K562 (cell line): ENCODE results near the gene LONP1. TPM values are rescaled to one million over a fixed set of nuclear protein-coding genes. Genes with fewer than 3 reads are reported as not detected.

Experiments used
- ATAC-seq: fragments of 200-7000 bp; cut with Tn5 transposase; 3 replicates; pipeline ENCODE4 v1.9.1; 2020; ENCODE audit warnings: moderate library complexity
- BruUV-seq: library from RNA; stranded (reverse); fragments of 400-500 nt; replicated peaks from 2 replicates; lab custom pipeline; 2021; lab: Mats Ljungman, UMichigan
- CTCF ChIA-PET: fragments of 300-600 bp; formaldehyde crosslinking; extraction: SDS; loops from one replicate; lab custom pipeline; 2021; ENCODE audit warnings: low intra/inter-chr PET ratio; lab: Yijun Ruan, JAX
- POLR2A ChIA-PET: fragments of 300-600, 350-650 bp; sonication (Branson Sonifier 250); formaldehyde crosslinking; extraction: SDS; loops from one replicate; lab custom pipeline; 2021; ENCODE audit warnings: antibody characterized with exemption, inconsistent platforms; lab: Yijun Ruan, JAX
- DNase-seq, 4 experiments: peaks; one replicate each; pipeline versions ENCODE4 v3.0.0 to v3.0.0-alpha.2; 2011 to 2018; ENCODE audit warnings: low spot score in 3 of 4, mixed read lengths in 3 of 4; ENCODE audit errors: extremely low read depth in 1 of 4
- FAIRE-seq: peaks from 2 replicates; lab custom pipeline; 2011; peaks lifted over from hg19 to GRCh38; lab: Jason Lieb, UNC
- H2AFZ ChIP-seq: 2 replicates; pipeline ENCODE4 v1.6.0; 2011; ENCODE audit warnings: low read depth, low read length, control low read depth, inconsistent platforms
- H3K27ac ChIP-seq: fragments of 200-600 bp; 3 replicates; pipeline ENCODE4 v1.8.0; 2011; ENCODE audit warnings: low read depth, mild to moderate bottlenecking, control low read depth, inconsistent platforms, low read length, moderate library complexity, mixed read lengths; ENCODE audit errors: extremely low read depth
- H3K27me3 ChIP-seq, 2 experiments: fragments of 300-600 bp in 1 of 2; 2 replicates in 1 of 2; 3 replicates in 1 of 2; pipeline versions ENCODE4 v1.6.0 to v1.8.0; 2011; ENCODE audit warnings: inconsistent platforms in 2 of 2, low read length in 2 of 2, mild to moderate bottlenecking in 1 of 2, mixed read lengths in 1 of 2, moderate library complexity in 1 of 2; ENCODE audit not compliant: control insufficient read depth in 2 of 2, insufficient read depth in 2 of 2
- H3K36me3 ChIP-seq: fragments of 300-600 bp; 3 replicates; pipeline ENCODE4 v1.8.0; 2011; ENCODE audit warnings: mild to moderate bottlenecking, low read length, inconsistent platforms; ENCODE audit not compliant: control insufficient read depth, insufficient read depth
- H3K4me1 ChIP-seq, 2 experiments: fragments of 200-600 bp in 1 of 2; replicated peaks in 1 of 2; 2 replicates in 1 of 2; 3 replicates in 1 of 2; pipeline versions ENCODE4 v1.5.1 to v1.8.0; 2011; ENCODE audit warnings: inconsistent platforms in 2 of 2, low read length in 2 of 2, mild to moderate bottlenecking in 1 of 2, mixed read lengths in 1 of 2, moderate library complexity in 1 of 2; ENCODE audit not compliant: control insufficient read depth in 2 of 2, insufficient read depth in 2 of 2
- H3K4me2 ChIP-seq: 2 replicates; pipeline ENCODE4 v1.6.1; 2011; ENCODE audit warnings: low read length, control low read depth, inconsistent platforms, mixed read lengths; ENCODE audit not compliant: insufficient read depth
- H3K4me3 ChIP-seq: fragments of 200-600 bp; sonication (generic), shearing (Covaris generic); 2 replicates; pipeline ENCODE4 v1.5.1; 2016; ENCODE audit warnings: control low read depth, inconsistent platforms
- H3K79me2 ChIP-seq: fragments of 200-600 bp; 3 replicates; pipeline ENCODE4 v1.8.0; 2011; ENCODE audit warnings: low read length, inconsistent platforms; ENCODE audit not compliant: control insufficient read depth, insufficient read depth
- H3K9ac ChIP-seq, 2 experiments: 2 replicates each; pipeline versions ENCODE4 v1.6.0 to v1.6.1; 2011; ENCODE audit warnings: low read depth in 2 of 2, low read length in 2 of 2, control low read depth in 1 of 2, inconsistent platforms in 1 of 2, mild to moderate bottlenecking in 1 of 2, mixed read lengths in 1 of 2; ENCODE audit not compliant: insufficient read depth in 1 of 2
- H3K9me1 ChIP-seq: one replicate; pipeline ENCODE4 v1.6.0; 2011; ENCODE audit warnings: inconsistent platforms, mild to moderate bottlenecking, low read length, moderate library complexity; ENCODE audit not compliant: control insufficient read depth, insufficient read depth
- H3K9me3 ChIP-seq: replicated peaks from 2 replicates; pipeline ENCODE4 v1.5.1; 2011; ENCODE audit warnings: low read depth, low read length, inconsistent platforms; ENCODE audit not compliant: control insufficient read depth, insufficient read depth
- H4K20me1 ChIP-seq: replicated peaks from 2 replicates; pipeline ENCODE4 v1.6.1; 2011; ENCODE audit warnings: low read length, inconsistent platforms, mixed read lengths; ENCODE audit not compliant: control insufficient read depth, insufficient read depth
- CHD1 ChIP-seq: fragments of 200-600 bp; sonication (generic); IDR thresholded peaks from one replicate; pipeline ENCODE4 v1.6.1; 2012; ENCODE audit warnings: mild to moderate bottlenecking, moderate library complexity, low read length, inconsistent platforms
- FIP1L1 ChIP-seq: fragments of 200-400 bp; formaldehyde crosslinking; IDR thresholded peaks from 2 replicates; pipeline ENCODE4 v1.6.1; 2018; ENCODE audit warnings: mild to moderate bottlenecking, low read depth, low read length; ENCODE audit not compliant: poor library complexity, severe bottlenecking
- FOS ChIP-seq: IDR thresholded peaks from 3 replicates; pipeline ENCODE4 v1.6.1; 2011; ENCODE audit not compliant: insufficient read length; ENCODE audit errors: extremely low read depth
- HMG20B ChIP-seq: fragments of 250-450 bp; sonication (Bioruptor Pico); IDR thresholded peaks from 2 replicates; pipeline ENCODE4 v1.5.0; 2021; ENCODE audit warnings: mild to moderate bottlenecking
- KDM1A ChIP-seq, 2 experiments: fragments of 450-650 bp; IDR thresholded peaks; 2 replicates each; pipeline ENCODE4 v1.6.1; 2016; ENCODE audit warnings: mild to moderate bottlenecking in 2 of 2
- PCBP1 ChIP-seq: fragments of 200-400 bp; formaldehyde crosslinking; IDR thresholded peaks from 2 replicates; pipeline ENCODE4 v1.6.1; 2018; ENCODE audit warnings: mild to moderate bottlenecking, low read depth, low read length; ENCODE audit not compliant: poor library complexity, severe bottlenecking
- POLR2AphosphoS2 ChIP-seq: IDR thresholded peaks from 2 replicates; pipeline ENCODE4 v1.6.1; 2012; ENCODE audit warnings: low read length, improper control_type of control experiment
- POLR2G ChIP-seq: fragments of 200-400 bp; formaldehyde crosslinking; IDR thresholded peaks from 2 replicates; pipeline ENCODE4 v1.6.1; 2017; ENCODE audit warnings: low read depth, mild to moderate bottlenecking, antibody characterized with exemption, low read length, moderate library complexity
- RBFOX2 ChIP-seq: fragments of 200-400 bp; formaldehyde crosslinking; IDR thresholded peaks from 2 replicates; pipeline ENCODE4 v1.6.1; 2017; ENCODE audit warnings: low read depth, mild to moderate bottlenecking, low read length, moderate library complexity
- SPI1 ChIP-seq: IDR thresholded peaks from 2 replicates; pipeline ENCODE4 v1.6.1; 2011; ENCODE audit warnings: low read depth, low read length, control low read depth, borderline replicate concordance
- SREBF1 ChIP-seq: fragments of 150-350 bp; IDR thresholded peaks from 2 replicates; pipeline ENCODE4 v1.6.1; 2014; ENCODE audit warnings: antibody characterized with exemption, low read depth, low read length, borderline replicate concordance
- TGIF2 ChIP-seq: sonication (generic); formaldehyde crosslinking; IDR thresholded peaks from 2 replicates; pipeline ENCODE4 v1.8.1; 2022; ENCODE audit warnings: mild to moderate bottlenecking, missing genetic modification reagents, moderate library complexity
- ZNF583 ChIP-seq: fragments of 250-450 bp; sonication (Bioruptor Pico); IDR thresholded peaks from 2 replicates; pipeline ENCODE4 v1.4.0; 2020
- whole genome bisulfite sequencing: fragments of 100-300 bp; shearing (Covaris generic); methylation state at CpG from one replicate; pipeline ENCODE4 v1.1.6; 2016; ENCODE audit warnings: low coverage, mixed read lengths; ENCODE audit not compliant: insufficient coverage; ENCODE audit errors: missing lambda C conversion rate; 5-methylcytosine and 5-hydroxymethylcytosine counted together
- in situ Hi-C: fragments of 300-500 bp; cut with MboI; formaldehyde crosslinking; loops from 4 replicates; pipeline ENCODE4 v1.15.0; 2018; ENCODE audit warnings: inconsistent platforms, mixed read lengths
- intact Hi-C: fragments of 100-400 bp; cut with micrococcal nuclease; formaldehyde crosslinking; loops from 2 replicates; pipeline ENCODE4 v1.14.2; 2022
- polyA plus RNA-seq, 8 experiments: library from polyadenylated mRNA; depleted of rRNA in 4 of 8; stranded (reverse) in 5 of 8; unstranded in 3 of 8; fragments of >200 nt; fragmentation: Nextera tagmentation in 2 of 8; fragmentation: Illumina TruSeq in 1 of 8; extraction: Ambion mirVana in 2 of 8; extraction: Trizol in 1 of 8; gene quantifications; 2 replicates each; pipeline versions ENCODE4 v1.2.1 to v1.2.3, GENCODE V29; 2011 to 2014; ENCODE audit warnings: inconsistent platforms in 1 of 8, missing spikeins in 1 of 8
- total RNA-seq, 7 experiments: library from RNA; depleted of rRNA in 6 of 7; stranded (reverse); fragments of >200 nt in 6 of 7; fragmentation: Illumina TruSeq in 2 of 7; extraction: Trizol in 2 of 7; gene quantifications; 2 replicates each; pipeline versions ENCODE4 v1.2.1 to v1.2.3, GENCODE V29; 2011 to 2021; ENCODE audit warnings: low replicate concordance in 1 of 7
- TF ChIP-seq, protein P1 (sequence below), 2 experiments: fragments of 150-350 bp in 1 of 2; IDR thresholded peaks; 2 replicates each; pipeline ENCODE4 v1.6.1; 2012 to 2016; ENCODE audit warnings: low read depth in 2 of 2, low read length in 2 of 2, mild to moderate bottlenecking in 1 of 2, moderate library complexity in 1 of 2
- TF ChIP-seq, protein P2 (sequence below): fragments of 450-650 bp; conservative IDR thresholded peaks from 2 replicates; pipeline ENCODE4 v1.6.1; 2016; ENCODE audit warnings: missing genetic modification characterization, low read depth, mild to moderate bottlenecking, control low read depth, missing compliant biosample characterization

The LONP1 gene
- total and polyA plus RNA-seq, 9 of the 15 experiments (the other 6 are each of a cell fraction or from before 2014, with no cell fraction given) = 1.1 to 238 (median 84.5) TPM

DNA sequence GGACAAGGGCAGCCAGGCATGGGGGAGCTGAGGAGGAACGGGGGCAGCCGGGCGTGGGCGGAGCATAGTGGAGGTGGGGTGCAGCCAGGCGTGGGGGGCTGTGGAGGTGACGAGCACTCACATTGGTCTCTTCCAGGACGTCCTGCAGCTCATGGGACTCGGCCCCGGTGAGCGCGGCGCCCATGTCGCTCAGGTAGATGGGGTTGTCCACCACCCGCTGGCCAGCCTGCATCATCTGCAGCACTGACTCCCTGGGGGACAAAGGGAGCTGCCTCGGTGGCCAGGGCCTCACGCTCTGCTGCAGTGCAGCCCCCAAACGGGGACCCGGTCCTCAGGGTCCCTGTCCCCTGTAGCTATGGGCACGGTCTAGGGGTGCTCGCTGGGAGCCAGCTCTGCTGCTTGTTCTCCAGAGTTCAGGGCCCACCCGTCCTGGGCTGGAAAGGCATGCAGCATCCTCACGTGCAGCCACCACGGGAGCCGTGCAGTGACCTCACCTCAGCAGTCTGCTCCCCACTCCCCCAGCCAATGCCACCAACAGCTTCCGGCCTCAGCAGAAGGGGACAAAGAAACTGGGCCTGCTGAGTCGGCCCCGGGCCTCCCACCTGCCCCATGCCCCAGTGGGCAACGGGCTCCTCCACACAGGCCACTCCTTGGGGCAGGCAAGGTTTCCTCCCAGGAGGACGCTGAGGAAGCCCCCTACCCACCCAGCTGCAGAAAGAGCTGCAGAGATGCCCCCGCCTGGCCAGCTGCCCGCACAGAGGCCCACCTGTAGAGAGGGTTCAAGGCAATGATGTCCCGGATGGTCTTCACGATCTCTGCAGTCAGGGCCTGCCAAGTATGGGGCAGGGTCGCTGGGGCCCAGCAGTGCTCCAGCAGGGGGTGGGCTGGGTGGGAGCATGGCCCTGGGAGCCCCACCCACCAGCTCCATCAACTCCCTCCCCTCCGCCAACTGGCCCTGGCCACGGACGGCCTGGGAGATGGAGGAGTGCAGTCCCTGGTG, 12.1 kb downstream of the LONP1 start:
- Histone ChIP-seq H3K27ac (no peak overlapping the region), H4K20me1 (0 out of 2 replicates have a peak, but pooled peaks cover 4% of the 10 kb centered on the region), H3K9me3 (no peaks in the 10 kb centered on the region), H3K27me3 (no peaks in the 10 kb centered on the region), H3K4me1 (peaks cover 0 to 28% of the 10 kb centered on the region in 2 experiments; a peak in 2 of 5 replicates), H3K36me3 (peaks cover 93% of the 10 kb centered on the region; the same call in 2 of the 3 replicates), H3K79me2 (peaks cover 15% of the 10 kb centered on the region), H3K4me3 (no peak overlapping the region), H3K9ac (peak overlapping the region in 1 of 2 experiments; percentile 7; a peak in 1 of 4 replicates), H3K4me2 (no peak overlapping the region), H2AFZ (no peak overlapping the region), H3K9me1 (peaks cover 5% of the 10 kb centered on the region)
- FAIRE-seq (no peak), ATAC-seq (peak; percentile 9), DNase-seq (peak in 2 of 4 experiments; percentile 29 to 38)
- 94% methylated on average over 30 of the region's 37 CpGs for WGBS
- CTCF ChIA-PET = no interaction called here
- no TSS peak for BruUV-seq
- in situ Hi-C loops (no loop called here), intact Hi-C loops (no loop called here)
- POLR2A ChIA-PET = interaction anchor here (0.6 to 4.7 kb wide), 13 partner anchors 8 to 214 kb away, joined by 3 to 34 read pairs (median 5); partner anchors contain the start of genes CATSPERD, LONP1 and RPL36
- TF ChIP-seq FOS = no peak
- TF ChIP-seq, protein P1, sequence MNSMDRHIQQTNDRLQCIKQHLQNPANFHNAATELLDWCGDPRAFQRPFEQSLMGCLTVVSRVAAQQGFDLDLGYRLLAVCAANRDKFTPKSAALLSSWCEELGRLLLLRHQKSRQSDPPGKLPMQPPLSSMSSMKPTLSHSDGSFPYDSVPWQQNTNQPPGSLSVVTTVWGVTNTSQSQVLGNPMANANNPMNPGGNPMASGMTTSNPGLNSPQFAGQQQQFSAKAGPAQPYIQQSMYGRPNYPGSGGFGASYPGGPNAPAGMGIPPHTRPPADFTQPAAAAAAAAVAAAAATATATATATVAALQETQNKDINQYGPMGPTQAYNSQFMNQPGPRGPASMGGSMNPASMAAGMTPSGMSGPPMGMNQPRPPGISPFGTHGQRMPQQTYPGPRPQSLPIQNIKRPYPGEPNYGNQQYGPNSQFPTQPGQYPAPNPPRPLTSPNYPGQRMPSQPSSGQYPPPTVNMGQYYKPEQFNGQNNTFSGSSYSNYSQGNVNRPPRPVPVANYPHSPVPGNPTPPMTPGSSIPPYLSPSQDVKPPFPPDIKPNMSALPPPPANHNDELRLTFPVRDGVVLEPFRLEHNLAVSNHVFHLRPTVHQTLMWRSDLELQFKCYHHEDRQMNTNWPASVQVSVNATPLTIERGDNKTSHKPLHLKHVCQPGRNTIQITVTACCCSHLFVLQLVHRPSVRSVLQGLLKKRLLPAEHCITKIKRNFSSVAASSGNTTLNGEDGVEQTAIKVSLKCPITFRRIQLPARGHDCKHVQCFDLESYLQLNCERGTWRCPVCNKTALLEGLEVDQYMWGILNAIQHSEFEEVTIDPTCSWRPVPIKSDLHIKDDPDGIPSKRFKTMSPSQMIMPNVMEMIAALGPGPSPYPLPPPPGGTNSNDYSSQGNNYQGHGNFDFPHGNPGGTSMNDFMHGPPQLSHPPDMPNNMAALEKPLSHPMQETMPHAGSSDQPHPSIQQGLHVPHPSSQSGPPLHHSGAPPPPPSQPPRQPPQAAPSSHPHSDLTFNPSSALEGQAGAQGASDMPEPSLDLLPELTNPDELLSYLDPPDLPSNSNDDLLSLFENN (IDR thresholded peaks at IDR 0.05; ENCODE audit: low read depth in 2 of 2, low read length in 2 of 2) = no peak
- no peak for TF ChIP-seq KDM1A (IDR thresholded peaks at IDR 0.05)
- no peak for TF ChIP-seq FIP1L1
- no peak for TF ChIP-seq HMG20B (CRISPR knock-in tag)
- no peak for TF ChIP-seq CHD1
- TF ChIP-seq, protein P2, sequence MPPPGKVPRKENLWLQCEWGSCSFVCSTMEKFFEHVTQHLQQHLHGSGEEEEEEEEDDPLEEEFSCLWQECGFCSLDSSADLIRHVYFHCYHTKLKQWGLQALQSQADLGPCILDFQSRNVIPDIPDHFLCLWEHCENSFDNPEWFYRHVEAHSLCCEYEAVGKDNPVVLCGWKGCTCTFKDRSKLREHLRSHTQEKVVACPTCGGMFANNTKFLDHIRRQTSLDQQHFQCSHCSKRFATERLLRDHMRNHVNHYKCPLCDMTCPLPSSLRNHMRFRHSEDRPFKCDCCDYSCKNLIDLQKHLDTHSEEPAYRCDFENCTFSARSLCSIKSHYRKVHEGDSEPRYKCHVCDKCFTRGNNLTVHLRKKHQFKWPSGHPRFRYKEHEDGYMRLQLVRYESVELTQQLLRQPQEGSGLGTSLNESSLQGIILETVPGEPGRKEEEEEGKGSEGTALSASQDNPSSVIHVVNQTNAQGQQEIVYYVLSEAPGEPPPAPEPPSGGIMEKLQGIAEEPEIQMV (tag) = no peak
- TF ChIP-seq TGIF2 (CRISPR knock-in tag) = no peak
- TF ChIP-seq PCBP1 = peak; percentile 40
- TF ChIP-seq RBFOX2 = peak; percentile 71
- TF ChIP-seq SREBF1 = no peak
- no peak for TF ChIP-seq SPI1
- no peak for TF ChIP-seq ZNF583 (CRISPR knock-in tag)
- peak; percentile 68 for TF ChIP-seq POLR2G
- TF ChIP-seq POLR2AphosphoS2 = peak; percentile 65; the same call in 1 of the 2 replicates
